IMR-90 (cell line): ENCODE data around the gene GPR132. TPM values are rescaled to one million over a fixed set of nuclear protein-coding genes. Genes with fewer than 3 reads are reported as not detected.
"Not testable (repeated sequence)": the region's sequence is repeated elsewhere in the genome, so short reads cannot be mapped to it uniquely, and the experiment has no call there.

Source experiments
- ATAC-seq: fragments of 200-7000 bp; cut with Tn5 transposase; 2 replicates; pipeline ENCODE4 v1.9.1; 2020; ENCODE audit warnings: low read depth, mild to moderate bottlenecking, moderate library complexity
- BruUV-seq: library from RNA; stranded (reverse); fragments of 400-500 nt; replicated peaks from 2 replicates; lab custom pipeline; 2021; lab: Mats Ljungman, UMichigan
- CTCF ChIA-PET: fragments of 300-600 bp; formaldehyde crosslinking; extraction: SDS; loops from one replicate; lab custom pipeline; 2021; ENCODE audit warnings: antibody characterized with exemption; lab: Yijun Ruan, JAX
- POLR2A ChIA-PET: fragments of 300-600 bp; sonication (Branson Sonifier 250); formaldehyde crosslinking; loops from one replicate; lab custom pipeline; 2022; ENCODE audit warnings: antibody characterized with exemption; ENCODE audit not compliant: unreplicated experiment; lab: Charles Lee
- DNase-seq: peaks from one replicate; pipeline ENCODE4 v3.0.0; 2013
- H2AFZ ChIP-seq: replicated peaks from 2 replicates; pipeline ENCODE3; 2013; ENCODE audit warnings: low read length, mild to moderate bottlenecking; ENCODE audit not compliant: poor library complexity
- H2AK5ac ChIP-seq: 2 replicates; pipeline ENCODE4 v1.6.1; 2013; ENCODE audit warnings: low read depth, low read length, inconsistent platforms
- H2AK9ac ChIP-seq: replicated peaks from 2 replicates; pipeline ENCODE3; 2013; ENCODE audit warnings: mild to moderate bottlenecking, low read depth, low read length, moderate library complexity; ENCODE audit not compliant: poor library complexity
- H2BK120ac ChIP-seq: 2 replicates; pipeline ENCODE4 v1.6.1; 2013; ENCODE audit warnings: low read depth, low read length, inconsistent platforms
- H2BK15ac ChIP-seq: 3 replicates; pipeline ENCODE4 v1.6.1; 2013; ENCODE audit warnings: low read depth, low read length, inconsistent platforms
- H2BK20ac ChIP-seq: 2 replicates; pipeline ENCODE4 v1.6.1; 2013; ENCODE audit warnings: low read depth, mild to moderate bottlenecking, inconsistent platforms, low read length, moderate library complexity
- H2BK5ac ChIP-seq: 2 replicates; pipeline ENCODE4 v1.6.1; 2013; ENCODE audit warnings: mild to moderate bottlenecking, low read depth, low read length, inconsistent platforms; ENCODE audit not compliant: poor library complexity, severe bottlenecking
- H3K14ac ChIP-seq: replicated peaks from 2 replicates; pipeline ENCODE4 v1.6.1; 2013; ENCODE audit warnings: low read depth, low read length, inconsistent platforms
- H3K18ac ChIP-seq: 2 replicates; pipeline ENCODE4 v1.6.1; 2013; ENCODE audit warnings: low read depth, low read length, control low read depth
- H3K23ac ChIP-seq: 2 replicates; pipeline ENCODE4 v1.6.1; 2013; ENCODE audit warnings: low read depth, low read length, inconsistent platforms
- H3K27ac ChIP-seq: 2 replicates; pipeline ENCODE4 v1.5.1; 2013; ENCODE audit warnings: mild to moderate bottlenecking, control low read depth, low read length; ENCODE audit not compliant: insufficient read depth
- H3K27me3 ChIP-seq: 2 replicates; pipeline ENCODE4 v1.6.1; 2013; ENCODE audit warnings: low read length; ENCODE audit not compliant: control insufficient read depth, insufficient read depth
- H3K36me3 ChIP-seq: 2 replicates; pipeline ENCODE4 v1.6.1; 2013; ENCODE audit warnings: low read length, mixed read lengths; ENCODE audit not compliant: control insufficient read depth, insufficient read depth
- H3K4ac ChIP-seq: 2 replicates; pipeline ENCODE4 v1.6.1; 2013; ENCODE audit warnings: low read depth, low read length, inconsistent platforms
- H3K4me1 ChIP-seq: 2 replicates; pipeline ENCODE4 v1.6.1; 2013; ENCODE audit warnings: low read length, mixed read lengths; ENCODE audit not compliant: control insufficient read depth, insufficient read depth
- H3K4me2 ChIP-seq: 2 replicates; pipeline ENCODE4 v1.6.1; 2013; ENCODE audit warnings: low read depth, mild to moderate bottlenecking, control low read depth, low read length, moderate library complexity
- H3K4me3 ChIP-seq: 2 replicates; pipeline ENCODE4 v1.5.1; 2013; ENCODE audit warnings: low read depth, mild to moderate bottlenecking, control low read depth, low read length, moderate library complexity; ENCODE audit not compliant: insufficient read depth
- H3K56ac ChIP-seq: 2 replicates; pipeline ENCODE4 v1.6.1; 2013; ENCODE audit warnings: low read length, inconsistent platforms; ENCODE audit not compliant: insufficient read depth; ENCODE audit errors: extremely low read depth
- H3K79me1 ChIP-seq, 2 experiments: 2 replicates each; pipeline ENCODE4 v1.6.1; 2013; ENCODE audit warnings: low read length in 2 of 2, inconsistent platforms in 1 of 2, low read depth in 1 of 2
- H3K9ac ChIP-seq: 2 replicates; pipeline ENCODE4 v1.6.1; 2013; ENCODE audit warnings: low read depth, low read length, control low read depth
- H3K9me1 ChIP-seq: 2 replicates; pipeline ENCODE4 v1.6.1; 2013; ENCODE audit warnings: low read length, inconsistent platforms; ENCODE audit not compliant: insufficient read depth
- H3K9me3 ChIP-seq: 2 replicates; pipeline ENCODE4 v1.6.1; 2013; ENCODE audit warnings: low read length; ENCODE audit not compliant: control insufficient read depth, insufficient read depth
- H4K20me1 ChIP-seq: 2 replicates; pipeline ENCODE4 v1.6.1; 2013; ENCODE audit warnings: low read length, inconsistent platforms; ENCODE audit not compliant: insufficient read depth
- H4K5ac ChIP-seq: 2 replicates; pipeline ENCODE4 v1.6.1; 2013; ENCODE audit warnings: mild to moderate bottlenecking, low read depth, low read length, control low read depth
- H4K8ac ChIP-seq, 2 experiments: 2 replicates each; pipeline ENCODE4 v1.6.1; 2013; ENCODE audit warnings: low read depth in 2 of 2, low read length in 2 of 2, control low read depth in 1 of 2, inconsistent platforms in 1 of 2
- H4K91ac ChIP-seq: 2 replicates; pipeline ENCODE4 v1.6.1; 2013; ENCODE audit warnings: low read depth, low read length, inconsistent platforms; ENCODE audit not compliant: insufficient read depth
- WGBS, 2 experiments: methylation state at CpG; one replicate each; pipeline versions ENCODE4 v1.1.5 to v1.1.7; 2013; ENCODE audit warnings: missing lambda C conversion rate in 2 of 2; ENCODE audit not compliant: insufficient read length in 1 of 2; ENCODE audit errors: extremely low coverage in 2 of 2; 5-methylcytosine and 5-hydroxymethylcytosine counted together
- dilution Hi-C: fragments of 300-500 bp; cut with HindIII; formaldehyde crosslinking; loops from one replicate; pipeline ENCODE4 v1.14.3; 2018; ENCODE audit warnings: low sequenced_read_pairs; ENCODE audit not compliant: unreplicated experiment
- in situ Hi-C: fragments of 300-500 bp; cut with MboI; formaldehyde crosslinking; loops from 3 replicates; pipeline ENCODE4 v1.14.3; 2019; ENCODE audit warnings: low sequenced_read_pairs, inconsistent platforms, mixed read lengths
- intact Hi-C: fragments of 100-400 bp; cut with micrococcal nuclease; formaldehyde crosslinking; loops from 2 replicates; pipeline ENCODE4 v1.10.0; 2022
- polyA plus RNA-seq, 3 experiments: library from polyadenylated mRNA; depleted of rRNA; stranded (reverse); fragments of >200 nt; gene quantifications; 2 replicates each; pipeline ENCODE4 v1.2.3, GENCODE V29; 2012; ENCODE audit warnings: low replicate concordance in 1 of 3
- total RNA-seq: library from RNA; depleted of rRNA; stranded (reverse); fragments of >200 nt; gene quantifications from 2 replicates; pipeline ENCODE4 v1.2.3, GENCODE V29; 2012

GPR132 gene
- total and polyA plus RNA-seq, 2 of the 4 experiments (the other 2 are of a cell fraction): under 0.01 to 0.10 TPM

- H3K9me1 ChIP-seq, H4K91ac ChIP-seq, H3K4me3 ChIP-seq, H3K36me3 ChIP-seq, H3K23ac ChIP-seq, H3K9me3 ChIP-seq, H3K4me2 ChIP-seq, DNase-seq, H3K27ac ChIP-seq, H4K5ac ChIP-seq, in situ Hi-C loops, H2AK5ac ChIP-seq, H3K27me3 ChIP-seq, intact Hi-C loops, BruUV-seq, H3K18ac ChIP-seq, H3K4ac ChIP-seq, dilution Hi-C loops, H2BK5ac ChIP-seq, H2BK120ac ChIP-seq, H4K8ac ChIP-seq, H2BK15ac ChIP-seq, H3K4me1 ChIP-seq, H3K56ac ChIP-seq, ATAC-seq, H2AFZ ChIP-seq, H4K20me1 ChIP-seq, POLR2A ChIA-PET, H3K79me1 ChIP-seq, H2AK9ac ChIP-seq, H2BK20ac ChIP-seq, H3K9ac ChIP-seq, H3K14ac ChIP-seq: not testable (repeated sequence)
- CTCF ChIA-PET: interaction anchor here (0.9 kb wide), 1 partner anchor 18 kb away, joined by 3 read pairs; no protein-coding TSS in a partner anchor
- WGBS, 2 experiments: 100% methylated on average over 3 of the region's 10 CpGs; no CpG with 5 or more reads in 1 of the 2 experiments
Measured at GRCh38 chr14:105063506-105063905, 1.7 kb downstream of the GPR132 start.
